IPS DF 4.7 (cell line): Measurements from ENCODE around the gene PARVG.

Experiments
- DNase-seq: peaks from one replicate; pipeline ENCODE4 v3.0.0-alpha.2; 2013; ENCODE audit warnings: low spot score; ENCODE audit errors: extremely low read depth

The PARVG gene

DNA sequence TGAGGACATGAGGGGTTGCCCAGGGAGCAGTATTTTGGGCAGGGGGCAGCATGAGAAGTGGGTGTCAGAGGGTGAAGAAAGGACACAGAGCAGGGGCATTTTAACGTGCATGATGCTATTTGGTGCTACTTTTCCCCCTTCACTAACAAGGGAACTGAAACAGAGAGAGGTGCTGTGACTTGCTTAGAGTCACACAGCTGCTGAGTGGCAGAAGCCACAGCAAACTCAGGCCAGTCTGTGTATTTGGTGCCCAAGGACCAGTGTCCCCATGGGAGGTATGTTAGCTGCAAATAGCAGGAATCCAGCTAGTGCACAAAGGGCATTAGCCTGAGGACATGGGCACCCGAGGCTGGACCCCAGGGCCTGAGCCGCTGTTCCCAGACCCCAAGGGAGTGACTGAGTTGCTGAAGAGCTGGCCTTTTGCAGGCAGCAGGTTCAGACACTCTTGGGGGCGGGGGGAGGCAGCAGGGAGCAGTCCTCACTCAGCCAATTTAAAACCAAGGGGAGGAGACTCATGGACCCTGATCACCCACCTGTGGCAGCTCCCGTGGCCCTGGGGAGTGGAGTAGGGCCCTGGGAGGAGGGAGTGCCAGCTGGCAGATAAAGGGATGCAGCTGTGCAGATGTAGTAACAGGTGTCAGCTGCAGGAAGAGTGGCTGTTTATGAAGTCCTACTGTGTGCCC, 14.6 kb downstream of the PARVG start:
- DNase-seq, result no peak

DNA sequence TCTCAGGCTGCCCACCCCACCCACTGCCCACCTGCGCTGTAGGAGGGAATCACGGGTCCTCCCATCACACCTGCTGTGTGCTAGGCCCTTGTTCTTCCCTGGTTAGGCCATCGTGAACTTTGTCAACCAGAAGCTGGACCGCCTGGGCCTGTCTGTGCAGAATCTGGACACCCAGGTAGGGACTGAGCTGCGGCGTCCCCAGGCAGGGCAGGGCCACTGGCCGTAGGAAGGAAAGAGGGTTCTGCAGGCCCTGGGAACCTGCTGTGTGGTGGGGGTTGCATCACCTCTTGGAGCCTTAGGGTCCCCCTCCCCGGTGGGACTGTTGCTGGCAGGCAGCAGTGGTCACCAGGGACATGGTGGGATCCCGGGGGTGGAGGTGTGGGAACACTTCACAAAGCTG, 15.5 kb downstream of the PARVG start:
- DNase-seq, result no peak

- DNase-seq, result no peak
Measured at GRCh38 chr22:44196731-44197131, 16.0 kb downstream of the PARVG start.

GRCh38 chr22:44197271-44197670, 16.5 kb downstream of the PARVG start:
- no peak for DNase-seq

- DNase-seq, result no peak
Measured at GRCh38 chr22:44199164-44199563, 18.4 kb downstream of the PARVG start.

- no peak for DNase-seq
Measured at GRCh38 chr22:44199866-44200265, 19.1 kb downstream of the PARVG start.

GRCh38 chr22:44200451-44200850, 19.7 kb downstream of the PARVG start:
- no peak for DNase-seq

DNA sequence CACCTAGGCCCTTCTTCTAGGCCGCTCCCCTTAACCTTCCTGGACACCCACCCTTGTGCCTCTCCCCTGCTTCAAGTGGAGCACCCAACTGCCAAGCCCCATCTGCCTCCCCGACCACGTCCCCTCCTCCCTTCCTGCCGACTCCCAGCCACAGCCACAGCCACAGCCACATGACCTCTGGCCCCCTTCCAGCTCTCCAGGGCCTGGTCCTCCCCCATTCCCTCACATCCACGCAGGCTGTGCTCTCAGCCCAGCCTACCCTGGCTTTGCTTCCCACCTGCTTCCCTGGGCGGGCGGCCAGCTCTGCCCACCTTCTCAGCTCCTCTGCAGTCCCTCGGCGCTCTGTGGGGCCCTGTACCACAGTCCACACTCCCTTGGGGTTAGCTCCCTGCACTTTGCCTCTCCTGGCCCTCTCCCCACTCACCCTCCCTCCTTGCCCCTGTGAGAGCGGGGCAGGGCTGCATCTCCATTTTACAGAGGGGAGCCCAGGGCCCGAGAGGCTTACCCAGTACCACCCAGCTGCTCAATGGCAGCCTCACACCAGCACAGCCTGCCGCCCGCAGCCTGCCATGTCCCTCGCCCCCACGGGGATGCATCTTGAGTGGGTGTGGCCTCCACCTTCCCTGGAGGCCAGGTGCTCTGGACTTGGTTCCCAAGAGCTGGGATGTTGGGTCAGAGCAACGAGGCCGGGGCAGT, 20.3 kb downstream of the PARVG start:
- DNase-seq, result no peak

- DNase-seq, result no peak
Measured at GRCh38 chr22:44201665-44202064, 20.9 kb downstream of the PARVG start.

- no peak for DNase-seq
Measured at GRCh38 chr22:44202261-44202789, 21.6 kb downstream of the PARVG start.

GRCh38 chr22:44203203-44203602, 22.5 kb downstream of the PARVG start:
- no peak for DNase-seq

- DNase-seq, result no peak
Measured at GRCh38 chr22:44204739-44205515, 24.2 kb downstream of the PARVG start.

DNA sequence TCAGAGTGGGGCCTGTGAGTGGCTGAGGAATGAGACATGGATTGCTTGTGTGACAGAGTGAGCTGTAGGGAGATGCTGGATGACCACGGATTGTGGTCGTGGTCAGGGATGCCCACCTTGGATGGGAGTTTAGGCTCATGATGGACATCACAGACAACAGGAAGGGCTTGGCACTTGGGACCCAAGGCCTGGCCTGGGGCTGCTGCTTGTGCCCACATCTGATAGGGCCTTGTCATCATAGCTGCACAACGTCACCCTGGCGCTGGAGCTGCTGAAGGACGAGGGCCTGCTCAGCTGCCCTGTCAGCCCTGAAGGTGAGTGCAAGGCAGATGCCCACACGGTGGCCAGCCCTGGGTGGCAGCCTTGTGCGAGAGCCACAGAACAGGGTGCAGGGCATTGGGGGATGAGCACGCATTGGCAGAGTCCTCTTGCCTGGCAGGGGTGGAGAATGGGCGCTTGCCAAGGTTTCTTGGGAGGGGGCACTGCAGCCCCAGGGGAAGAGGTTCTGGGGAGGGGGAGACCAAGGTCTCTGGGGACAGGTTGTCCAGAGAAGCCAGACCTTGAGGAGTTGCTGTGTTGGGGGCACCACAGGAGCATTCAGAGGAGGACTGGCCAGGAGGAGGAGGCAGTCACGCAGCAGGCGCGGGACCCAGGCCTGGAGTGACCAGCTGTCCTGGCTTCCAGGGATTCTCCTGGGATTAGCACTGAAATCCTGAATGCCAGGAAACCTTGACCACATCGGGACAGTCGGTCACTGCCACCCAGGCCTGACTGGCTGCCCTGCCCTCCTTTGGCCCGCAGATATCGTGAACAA, 25.0 kb downstream of the PARVG start:
- DNase-seq, result no peak

DNA sequence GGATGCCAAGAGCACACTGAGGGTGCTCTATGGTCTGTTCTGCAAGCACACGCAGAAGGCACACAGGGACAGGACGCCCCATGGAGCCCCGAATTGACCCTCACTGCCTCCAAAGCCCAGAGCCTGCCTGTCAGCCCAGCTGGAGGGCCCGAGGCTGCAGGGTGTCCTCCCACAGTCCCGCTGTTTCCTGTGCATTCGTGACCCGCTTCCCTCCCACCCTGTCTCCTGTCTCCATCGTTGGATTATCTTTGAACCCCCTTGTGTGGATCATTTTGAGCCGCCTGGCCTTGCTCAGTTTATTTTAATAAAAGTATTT, 25.6 kb downstream of the PARVG start:
- no peak for DNase-seq

DNA sequence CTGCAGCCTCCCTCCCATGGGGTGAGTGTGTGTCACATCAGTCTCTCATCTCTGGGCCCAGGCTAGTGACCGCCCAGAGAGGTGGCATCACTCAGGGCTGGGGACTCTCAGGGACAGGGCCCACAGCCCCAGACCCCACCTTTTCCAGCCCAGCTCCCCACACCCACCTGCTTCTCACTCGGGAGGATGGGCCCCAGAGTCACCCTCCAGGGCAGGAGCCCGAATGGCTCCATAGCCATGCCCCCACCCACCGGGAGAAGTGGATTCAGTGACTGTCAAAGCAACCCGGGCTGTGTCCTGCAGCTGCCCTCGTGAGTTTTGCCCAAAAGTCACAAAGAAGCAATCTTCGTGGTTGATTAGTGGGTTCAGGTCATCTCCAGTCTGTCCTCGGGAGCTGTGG, 26.0 kb downstream of the PARVG start:
- no peak for DNase-seq

GRCh38 chr22:44207173-44207980, 26.7 kb downstream of the PARVG start:
- DNase-seq, result no peak

DNA sequence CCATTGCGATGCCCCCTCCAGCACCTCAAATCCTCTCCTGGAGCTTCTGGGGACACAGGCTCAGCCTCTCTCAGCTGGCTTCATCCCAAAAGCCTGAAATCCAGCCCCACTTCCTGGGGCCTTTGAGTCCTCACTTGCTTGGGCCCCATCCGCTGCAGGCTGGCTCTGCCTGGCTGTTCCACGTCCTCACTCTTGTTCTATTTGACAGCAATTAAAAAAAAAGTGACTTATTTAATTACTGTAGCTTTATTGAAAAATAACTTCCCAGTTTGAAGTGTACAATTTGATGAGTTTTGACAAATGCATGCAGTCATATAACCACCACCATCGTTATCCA, 27.2 kb downstream of the PARVG start:
- no peak for DNase-seq

GRCh38 chr22:44209343-44209742, 28.6 kb downstream of the PARVG start:
- DNase-seq, result no peak

DNA sequence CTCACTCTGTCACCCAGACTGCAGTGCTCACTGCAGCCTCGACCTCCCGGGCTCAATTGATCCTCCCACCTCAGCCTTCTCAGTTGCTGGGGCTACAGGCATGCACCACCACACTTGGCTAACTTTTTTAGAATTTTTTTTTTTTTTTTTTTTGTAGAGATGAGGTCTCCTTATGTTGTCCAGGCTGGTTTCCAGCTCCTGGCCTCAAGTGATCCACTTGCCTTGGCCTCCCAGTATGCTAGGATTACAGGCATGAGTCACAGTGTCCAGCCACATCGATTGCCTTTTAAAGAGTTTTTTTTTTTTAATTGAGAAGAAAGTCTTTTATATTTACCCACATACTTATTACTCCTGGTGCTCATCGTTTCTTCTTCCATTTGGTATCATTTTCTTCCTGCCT, 30.0 kb downstream of the PARVG start:
- DNase-seq, result no peak

- no peak for DNase-seq
Measured at GRCh38 chr22:44211256-44211945, 30.7 kb downstream of the PARVG start.
